ENCODE measurements around the gene BCAS3.

Gene BCAS3

GRCh38 chr17:61253362-61253761, 575.7 kb downstream of the BCAS3 start:
- no peak overlapping the region for H3K4me2 ChIP-seq (ENCODE audit: low read length)
- H3K27me3 ChIP-seq (ENCODE audit: control insufficient read depth, low read length) = no peaks in the 10 kb centered on the region
- no peaks in the 10 kb centered on the region for H3K79me2 ChIP-seq (ENCODE audit: control insufficient read depth, low read length)
- H3F3A ChIP-seq (ENCODE audit: control insufficient read depth, insufficient read depth) = no peaks in the 10 kb centered on the region
- H3K4me3 ChIP-seq (ENCODE audit: low read length) = no peak overlapping the region
- H3K36me3 ChIP-seq (ENCODE audit: control insufficient read depth, low read length) = no peaks in the 10 kb centered on the region
- no peak overlapping the region for H3K27ac ChIP-seq (ENCODE audit: low read depth, low read length)
- H4K20me1 ChIP-seq (ENCODE audit: control insufficient read depth, insufficient read depth, low read depth, low read length) = no peaks in the 10 kb centered on the region
- no peak for TF ChIP-seq CTCF (IDR thresholded peaks at IDR 0.05; ENCODE audit: low read depth, low read length, poor library complexity, severe bottlenecking)
- TF ChIP-seq EZH2phosphoT487 (IDR thresholded peaks at IDR 0.05; ENCODE audit: borderline replicate concordance, low read length) = no peak
- no peaks in the 10 kb centered on the region for H3K4me1 ChIP-seq (ENCODE audit: control insufficient read depth, low read length)
- H3K9me2 ChIP-seq (replicated peaks; ENCODE audit: control insufficient read depth, low read length) = no peaks in the 10 kb centered on the region
- H3K9me3 ChIP-seq (ENCODE audit: control insufficient read depth, insufficient read depth, low read length) = no peaks in the 10 kb centered on the region

GRCh38 chr17:61253937-61254574, 576.4 kb downstream of the BCAS3 start:
- Histone ChIP-seq H4K20me1 (ENCODE audit: control insufficient read depth, insufficient read depth, low read depth, low read length) (no peaks in the 10 kb centered on the region), H3K4me2 (ENCODE audit: low read length) (no peak overlapping the region), H3K4me3 (ENCODE audit: low read length) (no peak overlapping the region), H3K9me3 (ENCODE audit: control insufficient read depth, insufficient read depth, low read length) (no peaks in the 10 kb centered on the region), H3K27me3 (ENCODE audit: control insufficient read depth, low read length) (no peaks in the 10 kb centered on the region), H3F3A (ENCODE audit: control insufficient read depth, insufficient read depth) (no peaks in the 10 kb centered on the region), H3K36me3 (ENCODE audit: control insufficient read depth, low read length) (no peaks in the 10 kb centered on the region), H3K79me2 (ENCODE audit: control insufficient read depth, low read length) (no peaks in the 10 kb centered on the region), H3K4me1 (ENCODE audit: control insufficient read depth, low read length) (no peaks in the 10 kb centered on the region), H3K27ac (ENCODE audit: low read depth, low read length) (no peak overlapping the region), H3K9me2 (replicated peaks; ENCODE audit: control insufficient read depth, low read length) (no peaks in the 10 kb centered on the region)
- TF ChIP-seq CTCF (IDR thresholded peaks at IDR 0.05; ENCODE audit: low read depth, low read length, poor library complexity, severe bottlenecking) (no peak), EZH2phosphoT487 (IDR thresholded peaks at IDR 0.05; ENCODE audit: borderline replicate concordance, low read length) (no peak)

GRCh38 chr17:61254904-61255303, 577.3 kb downstream of the BCAS3 start:
- H3K4me1 ChIP-seq (ENCODE audit: control insufficient read depth, low read length) = no peaks in the 10 kb centered on the region
- TF ChIP-seq CTCF (IDR thresholded peaks at IDR 0.05; ENCODE audit: low read depth, low read length, poor library complexity, severe bottlenecking) = no peak
- TF ChIP-seq EZH2phosphoT487 (IDR thresholded peaks at IDR 0.05; ENCODE audit: borderline replicate concordance, low read length) = no peak
- no peaks in the 10 kb centered on the region for H4K20me1 ChIP-seq (ENCODE audit: control insufficient read depth, insufficient read depth, low read depth, low read length)
- H3K4me3 ChIP-seq (ENCODE audit: low read length) = no peak overlapping the region
- H3K9me3 ChIP-seq (ENCODE audit: control insufficient read depth, insufficient read depth, low read length) = no peaks in the 10 kb centered on the region
- H3K27me3 ChIP-seq (ENCODE audit: control insufficient read depth, low read length) = peaks cover 8% of the 10 kb centered on the region; the same call in 1 of the 2 replicates
- H3K36me3 ChIP-seq (ENCODE audit: control insufficient read depth, low read length) = no peaks in the 10 kb centered on the region
- no peak overlapping the region for H3K27ac ChIP-seq (ENCODE audit: low read depth, low read length)
- no peaks in the 10 kb centered on the region for H3K9me2 ChIP-seq (replicated peaks; ENCODE audit: control insufficient read depth, low read length)
- no peaks in the 10 kb centered on the region for H3F3A ChIP-seq (ENCODE audit: control insufficient read depth, insufficient read depth)
- H3K4me2 ChIP-seq (ENCODE audit: low read length) = no peak overlapping the region
- no peaks in the 10 kb centered on the region for H3K79me2 ChIP-seq (ENCODE audit: control insufficient read depth, low read length)

All from DOHH2 (cell line).